ENCODE measurements around the gene WAS.

WAS gene

DNA sequence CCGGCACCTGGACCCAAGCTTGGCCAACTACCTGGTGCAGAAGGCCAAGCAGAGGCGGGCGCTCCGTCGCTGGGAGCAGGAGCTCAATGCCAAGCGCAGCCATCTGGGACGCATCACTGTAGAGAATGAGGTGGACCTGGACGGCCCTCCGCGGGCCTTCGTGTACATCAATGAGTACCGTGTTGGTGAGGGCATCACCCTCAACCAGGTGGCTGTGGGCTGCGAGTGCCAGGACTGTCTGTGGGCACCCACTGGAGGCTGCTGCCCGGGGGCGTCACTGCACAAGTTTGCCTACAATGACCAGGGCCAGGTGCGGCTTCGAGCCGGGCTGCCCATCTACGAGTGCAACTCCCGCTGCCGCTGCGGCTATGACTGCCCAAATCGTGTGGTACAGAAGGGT, 16.6 kb downstream of the WAS start:
- intact Hi-C loops (cut with DNase I; ENCODE audit: low total_unique reads), result no loop called here
- Histone ChIP-seq H3K9me3 (no peaks in the 10 kb centered on the region), H3K4me1 (peaks cover 0 to 10% (median 3%) of the 10 kb centered on the region in 4 donors), H3K36me3 (peaks cover 0 to 44% (median 15%) of the 10 kb centered on the region in 3 donors), H3K27me3 (no peaks in the 10 kb centered on the region), H3K27ac (no peak overlapping the region), H3K4me3 (no peak overlapping the region)
- TF ChIP-seq, protein P1, sequence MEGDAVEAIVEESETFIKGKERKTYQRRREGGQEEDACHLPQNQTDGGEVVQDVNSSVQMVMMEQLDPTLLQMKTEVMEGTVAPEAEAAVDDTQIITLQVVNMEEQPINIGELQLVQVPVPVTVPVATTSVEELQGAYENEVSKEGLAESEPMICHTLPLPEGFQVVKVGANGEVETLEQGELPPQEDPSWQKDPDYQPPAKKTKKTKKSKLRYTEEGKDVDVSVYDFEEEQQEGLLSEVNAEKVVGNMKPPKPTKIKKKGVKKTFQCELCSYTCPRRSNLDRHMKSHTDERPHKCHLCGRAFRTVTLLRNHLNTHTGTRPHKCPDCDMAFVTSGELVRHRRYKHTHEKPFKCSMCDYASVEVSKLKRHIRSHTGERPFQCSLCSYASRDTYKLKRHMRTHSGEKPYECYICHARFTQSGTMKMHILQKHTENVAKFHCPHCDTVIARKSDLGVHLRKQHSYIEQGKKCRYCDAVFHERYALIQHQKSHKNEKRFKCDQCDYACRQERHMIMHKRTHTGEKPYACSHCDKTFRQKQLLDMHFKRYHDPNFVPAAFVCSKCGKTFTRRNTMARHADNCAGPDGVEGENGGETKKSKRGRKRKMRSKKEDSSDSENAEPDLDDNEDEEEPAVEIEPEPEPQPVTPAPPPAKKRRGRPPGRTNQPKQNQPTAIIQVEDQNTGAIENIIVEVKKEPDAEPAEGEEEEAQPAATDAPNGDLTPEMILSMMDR (IDR thresholded peaks at IDR 0.05), result no peak
- DNase-seq, result no peak

DNA sequence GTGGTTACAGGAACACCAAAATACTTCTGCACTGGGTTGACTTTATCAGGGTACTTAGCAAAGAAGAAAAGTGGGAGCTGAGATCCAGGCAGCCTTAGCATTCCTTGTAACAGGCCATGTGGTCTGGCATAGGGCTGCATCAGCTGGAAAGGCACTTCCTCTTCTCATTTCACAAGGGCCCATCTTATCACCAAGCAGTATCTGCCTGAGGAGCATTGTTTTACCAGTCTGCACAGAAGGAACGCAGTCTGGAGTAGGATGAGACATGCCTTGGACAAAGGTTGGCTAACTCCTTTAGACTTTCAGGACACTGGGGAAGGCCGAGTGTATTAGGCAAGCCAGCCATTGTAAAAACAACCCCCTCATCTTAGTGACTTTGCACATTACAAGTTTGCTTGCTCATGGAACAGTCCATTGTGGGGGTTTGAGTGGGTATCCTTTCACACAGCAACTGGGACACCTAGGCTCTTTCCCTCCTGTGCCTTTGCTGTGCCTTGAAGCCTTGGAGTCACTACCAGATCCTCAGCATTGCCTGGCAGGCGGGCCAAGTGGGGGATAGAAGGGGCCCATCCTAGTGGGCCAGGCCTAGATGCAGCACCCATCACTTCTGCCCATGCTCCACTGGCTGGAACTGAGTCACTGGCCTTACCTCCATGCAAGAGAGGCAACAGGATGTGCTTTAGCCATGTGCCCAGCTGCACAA, 17.5 kb downstream of the WAS start:
- TF ChIP-seq, protein P1 (IDR thresholded peaks at IDR 0.05), result no peak
- intact Hi-C loops (cut with DNase I; ENCODE audit: low total_unique reads), result no loop called here
- H3K36me3 ChIP-seq, result peaks cover 0 to 50% (median 15%) of the 10 kb centered on the region in 3 donors
- no peak overlapping the region for H3K27ac ChIP-seq
- no peaks in the 10 kb centered on the region for H3K27me3 ChIP-seq
- no peak overlapping the region for H3K4me3 ChIP-seq
- no peaks in the 10 kb centered on the region for H3K9me3 ChIP-seq
- DNase-seq, result no peak
- H3K4me1 ChIP-seq, result peaks cover 0 to 5% (median 2%) of the 10 kb centered on the region in 4 donors

DNA sequence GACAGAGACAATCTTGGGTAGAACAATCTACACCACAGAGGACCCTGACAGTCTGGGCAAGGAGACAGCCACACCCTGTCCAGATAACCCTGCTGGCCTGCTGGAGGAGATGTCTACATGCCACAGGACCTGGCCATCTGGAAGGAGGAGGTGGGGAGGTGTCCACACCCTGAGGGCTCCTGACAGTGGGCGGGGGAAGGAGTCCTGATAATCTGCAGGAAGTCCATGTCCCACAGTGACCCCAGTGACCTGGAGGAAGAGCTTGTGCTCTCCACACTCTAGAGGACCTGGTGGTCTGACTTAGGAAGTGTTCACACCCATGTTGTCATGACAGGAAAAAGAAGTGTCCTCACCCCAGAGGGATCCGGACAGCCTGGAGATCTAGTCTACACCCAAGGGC, 18.4 kb downstream of the WAS start:
- TF ChIP-seq, protein P1 (IDR thresholded peaks at IDR 0.05), result no peak

DNA sequence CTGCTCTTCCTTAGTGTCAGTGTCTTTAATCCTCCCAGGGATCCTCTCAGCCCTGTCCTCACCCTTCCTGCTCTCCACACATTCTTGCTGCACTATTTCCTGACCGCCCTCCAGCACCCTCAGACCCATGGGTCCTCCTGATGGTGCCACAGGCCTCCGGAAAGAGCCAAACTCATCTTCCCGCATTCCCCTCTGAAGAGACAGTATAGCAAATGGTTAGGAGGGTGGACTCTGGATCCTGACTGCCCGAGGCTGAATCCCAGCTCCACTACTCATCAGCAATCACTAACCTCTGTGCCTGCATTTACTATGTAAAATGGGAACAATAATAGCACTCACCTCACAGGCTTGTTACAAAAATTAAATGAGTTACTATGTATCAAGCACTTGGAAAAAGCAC, 19.1 kb downstream of the WAS start:
- Histone ChIP-seq H3K27me3 (no peaks in the 10 kb centered on the region), H3K27ac (no peak overlapping the region), H3K9me3 (no peaks in the 10 kb centered on the region), H3K36me3 (peaks cover 0 to 65% (median 24%) of the 10 kb centered on the region in 3 donors), H3K4me3 (no peak overlapping the region), H3K4me1 (no peaks in the 10 kb centered on the region)
- DNase-seq, result no peak
- TF ChIP-seq, protein P1 (IDR thresholded peaks at IDR 0.05), result no peak
- intact Hi-C loops (cut with DNase I; ENCODE audit: low total_unique reads), result no loop called here

More for the DNA sequence above, 18.4 kb downstream of the WAS start:
- Histone ChIP-seq H3K4me3 (no peak overlapping the region), H3K4me1 (peaks cover 0 to 4% (median 2%) of the 10 kb centered on the region in 4 donors), H3K9me3 (no peaks in the 10 kb centered on the region), H3K27me3 (no peaks in the 10 kb centered on the region), H3K27ac (no peak overlapping the region), H3K36me3 (peaks cover 0 to 58% (median 24%) of the 10 kb centered on the region in 3 donors)
- intact Hi-C loops (cut with DNase I; ENCODE audit: low total_unique reads), result no loop called here
- DNase-seq, result no peak

DNA sequence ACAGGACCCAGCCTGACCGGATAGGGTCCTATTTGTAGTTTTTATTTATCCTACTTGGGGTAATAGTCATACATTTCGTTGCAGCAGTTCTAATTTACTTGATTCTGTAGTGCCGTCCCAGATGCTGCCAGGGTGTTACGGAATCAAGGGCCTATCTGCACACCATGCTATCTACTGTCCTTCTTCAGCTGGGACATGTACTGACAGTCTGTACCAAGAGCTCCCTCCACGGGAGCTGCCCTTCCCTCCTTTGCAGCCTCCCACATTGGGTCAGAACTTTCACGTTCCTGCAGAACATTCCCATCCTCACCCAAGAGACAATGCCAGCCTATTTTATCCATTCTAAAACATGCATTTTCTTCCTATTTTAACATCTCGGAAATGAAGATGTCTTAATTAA, 19.6 kb downstream of the WAS start:
- intact Hi-C loops (cut with DNase I; ENCODE audit: low total_unique reads), result no loop called here
- H3K4me3 ChIP-seq, result no peak overlapping the region
- peaks cover 0 to 70% (median 24%) of the 10 kb centered on the region in 3 donors for H3K36me3 ChIP-seq
- H3K4me1 ChIP-seq, result no peaks in the 10 kb centered on the region
- TF ChIP-seq, protein P1 (IDR thresholded peaks at IDR 0.05), result no peak
- no peak overlapping the region for H3K27ac ChIP-seq
- no peaks in the 10 kb centered on the region for H3K27me3 ChIP-seq
- H3K9me3 ChIP-seq, result no peaks in the 10 kb centered on the region
- no peak for DNase-seq
